GM21528 (cell line): ENCODE results near the gene SRGAP1.
"Not testable (repeated sequence)": the region's sequence is repeated elsewhere in the genome, so short reads cannot be mapped to it uniquely, and the experiment has no call there.

Experiments used
- ATAC-seq: cut with Tn5 transposase; IDR thresholded peaks from one replicate; pipeline ENCODE4 v1.9.1; 2021; ENCODE audit warnings: mild to moderate bottlenecking, moderate library complexity; ENCODE audit not compliant: unreplicated experiment, low FRiP score

SRGAP1 gene

DNA sequence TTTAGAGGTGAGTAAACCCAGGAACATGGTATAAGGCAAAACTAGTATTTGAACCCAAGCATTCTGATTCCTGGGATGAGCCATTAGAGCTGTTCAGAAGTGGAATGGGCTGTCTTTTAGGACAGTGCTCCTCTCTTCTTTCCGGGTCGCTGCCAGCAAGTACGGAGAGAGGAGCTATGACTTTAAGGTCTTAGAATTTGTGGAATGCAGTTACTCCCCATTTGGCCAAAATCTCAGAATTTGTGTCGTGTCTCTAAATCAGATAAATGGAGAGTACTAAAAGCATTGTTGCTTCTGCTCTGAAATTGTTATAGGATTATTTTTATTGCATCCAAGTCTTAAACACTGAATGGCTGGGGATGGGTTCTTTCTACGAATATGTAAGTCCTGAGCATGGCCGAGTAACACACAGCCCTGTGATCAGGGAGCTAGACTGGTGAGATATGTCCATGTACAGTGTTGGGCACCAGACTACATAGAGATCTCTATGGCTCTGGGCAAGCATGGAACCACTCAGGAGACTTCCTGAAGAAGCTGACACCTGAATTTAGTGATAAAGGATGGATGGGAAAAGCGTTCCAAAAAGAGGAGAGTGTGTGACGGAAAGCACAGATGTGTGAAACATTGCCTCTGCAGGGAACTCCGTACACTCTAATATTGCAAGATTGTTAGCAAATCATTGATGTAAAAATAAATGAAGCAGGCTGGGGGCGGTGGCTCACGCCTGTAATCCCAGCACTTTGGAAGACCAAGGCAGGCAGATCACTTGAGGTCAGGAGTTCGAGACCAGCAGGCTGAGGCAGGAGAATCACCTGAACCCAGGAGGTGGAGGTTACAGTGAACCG lies 184.7 kb downstream of the SRGAP1 start:
- ATAC-seq: no peak

DNA sequence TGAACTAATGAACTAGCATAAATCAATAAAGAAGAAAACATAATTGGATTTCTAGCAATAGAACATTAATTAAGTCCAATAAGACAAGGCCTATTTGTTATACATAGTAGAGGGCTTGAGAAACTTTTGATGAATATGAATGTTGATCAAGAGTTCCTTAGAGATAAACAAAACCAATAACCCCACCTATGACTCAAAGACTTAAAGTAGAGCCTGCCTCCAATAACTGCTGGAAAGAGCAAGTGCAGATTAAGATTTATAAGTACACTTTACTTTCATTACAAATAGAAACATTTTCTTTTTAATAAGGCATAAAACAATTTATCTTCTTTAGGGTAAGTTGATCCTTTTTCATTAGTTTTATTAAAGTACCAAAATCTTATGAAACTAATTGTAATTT lies 185.7 kb downstream of the SRGAP1 start:
- no peak for ATAC-seq

DNA sequence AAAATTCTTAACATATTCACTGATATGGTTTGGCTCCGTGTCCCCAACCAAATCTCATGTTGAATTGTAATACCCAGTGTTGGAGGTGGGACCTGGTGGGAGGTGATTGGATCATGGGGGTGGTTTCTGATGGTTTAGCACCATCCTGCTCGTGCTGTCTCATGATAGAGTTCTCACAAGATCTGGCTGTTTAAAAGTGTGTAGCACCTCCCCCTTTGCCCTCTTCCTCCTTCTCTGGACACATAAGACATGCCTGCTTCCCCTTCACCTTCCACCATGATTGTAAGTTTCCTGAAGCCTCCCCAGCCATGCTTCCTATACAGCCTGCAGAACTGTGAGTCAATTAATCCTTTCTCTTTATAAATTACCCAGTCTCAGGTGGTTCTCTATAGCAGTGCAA lies 189.6 kb downstream of the SRGAP1 start:
- not testable (repeated sequence) for ATAC-seq

DNA sequence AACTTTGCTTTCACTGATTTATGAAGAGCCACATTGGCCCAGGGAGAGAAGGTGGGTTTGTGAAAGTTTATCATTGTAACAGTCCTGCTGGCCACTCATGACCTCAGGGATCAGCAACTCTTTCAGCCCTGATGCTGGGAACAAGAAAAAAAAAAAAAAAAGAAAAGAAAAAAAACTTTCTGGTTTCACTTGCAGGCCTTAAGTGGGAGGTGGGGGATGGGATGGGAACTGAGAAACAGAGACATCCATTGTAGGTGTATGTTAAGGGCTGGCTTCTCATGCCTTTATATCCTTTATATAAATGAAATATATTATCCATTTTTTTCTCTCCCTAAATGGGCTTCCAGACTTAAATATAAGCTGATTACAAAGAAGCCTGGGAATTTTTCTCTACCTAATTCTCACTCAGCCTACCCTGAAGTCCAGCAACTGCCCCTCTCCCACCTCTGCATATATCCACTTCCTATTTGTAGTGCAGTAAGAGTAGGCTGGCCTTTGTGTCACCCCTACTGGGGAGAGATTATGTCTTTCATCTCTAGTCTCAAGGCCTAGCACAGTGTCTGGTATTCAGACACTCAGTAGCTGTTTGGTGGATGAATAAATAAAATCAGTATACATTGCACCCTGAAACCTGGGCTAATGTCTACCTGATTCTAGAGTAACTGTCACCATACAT lies 190.5 kb downstream of the SRGAP1 start:
- no peak for ATAC-seq

DNA sequence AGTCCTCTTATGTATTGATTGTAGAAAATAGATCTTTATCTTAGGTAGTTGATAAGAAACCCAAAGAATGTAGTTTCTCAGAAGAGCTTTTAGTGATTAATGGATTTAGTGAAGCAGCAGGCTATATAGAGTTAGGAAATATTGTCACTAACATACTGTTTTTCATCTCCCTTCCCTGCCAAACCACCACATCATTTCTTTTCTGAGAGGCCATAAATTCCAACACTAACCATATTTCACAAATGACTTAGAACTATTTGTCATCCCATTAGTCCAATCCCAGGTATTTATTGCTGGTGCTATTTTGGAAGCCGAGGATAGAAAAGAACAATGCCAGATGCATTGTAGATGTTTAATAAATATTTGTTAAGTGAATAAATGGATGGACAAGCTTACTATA lies 191.9 kb downstream of the SRGAP1 start:
- no peak for ATAC-seq

DNA sequence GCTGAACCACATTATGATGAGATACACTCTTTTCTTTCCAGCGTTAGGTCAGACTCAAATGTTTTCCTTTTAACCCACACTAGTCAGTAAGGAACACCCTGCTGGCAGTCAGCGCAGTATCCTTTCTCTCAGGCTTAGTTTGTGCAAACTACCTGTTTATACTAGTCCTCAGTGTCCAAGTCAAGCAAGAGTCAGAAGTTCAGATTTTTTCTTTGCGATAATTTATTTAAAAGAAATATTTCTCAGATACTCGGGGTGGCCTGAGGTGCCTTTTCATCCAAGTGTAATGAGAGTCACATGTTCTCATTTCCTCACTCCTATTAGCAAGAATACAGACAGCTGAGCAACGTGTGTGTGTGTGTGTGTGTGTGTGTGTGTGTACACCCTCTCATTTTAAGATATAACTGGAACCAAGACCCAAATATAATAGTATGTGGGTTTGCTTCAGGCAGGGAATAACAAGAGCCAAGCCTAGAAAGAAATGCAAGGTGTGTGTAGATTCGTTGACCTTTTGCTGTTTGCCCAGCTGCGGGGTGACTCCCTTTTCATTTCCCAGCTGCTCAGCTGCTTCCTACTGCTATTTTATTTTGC lies 194.9 kb downstream of the SRGAP1 start:
- no peak for ATAC-seq

DNA sequence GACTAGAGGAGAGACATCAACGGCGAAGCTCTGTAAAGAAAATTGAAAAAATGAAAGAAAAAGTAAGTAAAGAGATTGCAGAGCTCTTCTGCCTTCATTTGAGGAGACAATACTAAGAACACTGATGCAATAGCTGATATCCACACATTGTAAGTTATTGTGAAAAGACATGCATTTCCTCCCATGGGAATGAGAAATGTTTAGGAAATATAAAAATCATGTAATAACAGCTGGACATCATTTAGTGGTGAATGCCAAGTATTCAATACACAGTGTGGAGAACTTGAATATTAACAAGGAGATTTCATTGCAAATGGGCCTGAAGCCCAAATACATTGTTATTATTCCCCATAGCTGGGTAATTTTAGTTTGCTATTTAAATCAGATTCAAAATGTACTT lies 198.4 kb downstream of the SRGAP1 start:
- no peak for ATAC-seq

DNA sequence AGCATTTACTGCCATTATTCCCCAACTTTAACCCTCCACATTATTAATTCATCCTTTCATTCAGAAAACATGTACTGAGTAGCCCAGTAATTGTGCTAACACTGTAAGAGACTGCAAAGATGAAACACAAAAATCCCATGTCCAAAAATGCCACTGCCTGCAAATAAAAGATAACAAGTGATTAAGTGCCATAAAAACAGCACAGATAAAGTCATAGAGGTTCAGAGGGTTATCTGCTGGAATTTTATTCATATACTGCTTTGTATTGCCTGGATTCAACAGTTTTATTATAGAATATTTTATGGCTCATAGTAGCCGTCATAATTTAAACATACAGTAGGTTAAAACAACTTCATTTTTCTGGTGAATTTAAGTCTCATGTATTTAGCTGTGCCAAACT lies 199.7 kb downstream of the SRGAP1 start:
- ATAC-seq: no peak

DNA sequence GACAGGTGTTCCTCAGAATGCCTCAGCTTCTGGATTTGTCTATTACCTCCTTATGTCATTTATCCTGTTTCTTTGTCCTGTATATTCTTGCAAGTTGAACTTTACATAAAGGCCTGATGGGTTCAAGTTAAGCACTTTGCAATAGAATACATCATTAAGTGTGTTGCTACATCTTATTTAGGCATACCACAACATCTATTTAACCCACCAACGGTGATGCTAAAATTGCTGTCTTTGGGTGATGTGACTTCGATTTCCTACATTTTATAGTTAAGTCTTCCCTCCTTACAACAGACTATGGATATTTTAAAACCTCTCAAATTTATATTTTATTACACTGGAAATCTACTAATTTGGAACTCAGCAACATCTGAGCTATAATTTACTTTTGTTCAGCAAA lies 206.6 kb downstream of the SRGAP1 start:
- no peak for ATAC-seq

DNA sequence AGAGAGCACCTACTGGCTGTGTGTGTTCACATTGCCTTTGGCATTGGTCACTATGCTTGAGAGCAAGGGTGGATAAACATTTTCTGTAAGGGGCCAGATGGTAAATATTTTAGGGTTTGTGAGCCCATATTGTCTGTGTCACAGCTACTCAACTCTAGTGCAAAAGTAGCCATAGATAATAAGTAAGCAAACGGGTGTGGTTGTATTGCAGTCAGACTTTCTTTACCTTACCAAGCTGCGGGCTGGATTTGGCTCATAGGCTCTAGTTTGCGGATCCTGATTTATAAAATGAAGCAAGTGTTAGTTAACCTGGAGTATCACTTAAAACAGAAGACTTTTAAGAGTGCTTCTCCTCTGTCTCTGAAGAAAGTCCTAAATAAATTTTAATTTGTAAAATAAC lies 208.6 kb downstream of the SRGAP1 start:
- no peak for ATAC-seq

DNA sequence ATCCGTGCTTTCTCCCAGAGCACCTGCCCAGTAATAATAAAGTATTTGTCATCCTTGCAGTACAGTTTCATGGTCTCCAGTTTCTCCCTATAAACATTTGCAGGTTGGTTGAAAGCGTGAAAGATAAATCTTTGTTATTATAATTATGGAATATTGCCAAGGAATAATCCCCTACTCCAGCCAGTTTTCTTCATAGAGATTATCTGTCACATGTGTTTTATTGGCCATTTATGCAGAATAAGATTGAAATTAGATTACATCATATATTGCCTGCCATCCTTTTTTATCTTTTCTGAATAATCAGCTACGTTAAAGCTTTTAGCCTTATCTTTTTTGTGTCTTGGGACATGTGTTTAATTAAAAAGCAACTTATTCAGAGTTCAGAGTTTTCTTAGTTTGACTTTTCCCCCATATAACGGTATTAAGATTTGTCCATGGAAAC lies 209.6 kb downstream of the SRGAP1 start:
- ATAC-seq: no peak

DNA sequence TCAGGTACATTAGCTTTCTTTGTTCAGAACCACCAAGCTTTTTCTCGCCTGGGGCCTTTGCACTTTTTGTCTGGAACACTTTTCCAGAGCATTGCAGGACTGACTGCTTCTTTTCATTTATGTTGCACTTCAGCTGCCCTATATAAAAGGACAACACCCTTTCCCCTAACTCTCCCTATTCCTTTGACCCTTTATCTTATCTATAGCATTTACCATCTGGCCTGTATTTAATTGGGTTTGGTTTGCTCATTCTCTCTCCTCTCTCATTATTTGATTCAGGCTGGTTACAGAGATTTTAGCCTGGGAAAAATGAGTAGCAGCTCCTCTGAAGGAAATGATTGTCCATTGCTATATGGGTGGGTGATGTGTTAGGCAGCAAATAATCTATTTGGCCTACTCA lies 212.2 kb downstream of the SRGAP1 start:
- no peak for ATAC-seq

DNA sequence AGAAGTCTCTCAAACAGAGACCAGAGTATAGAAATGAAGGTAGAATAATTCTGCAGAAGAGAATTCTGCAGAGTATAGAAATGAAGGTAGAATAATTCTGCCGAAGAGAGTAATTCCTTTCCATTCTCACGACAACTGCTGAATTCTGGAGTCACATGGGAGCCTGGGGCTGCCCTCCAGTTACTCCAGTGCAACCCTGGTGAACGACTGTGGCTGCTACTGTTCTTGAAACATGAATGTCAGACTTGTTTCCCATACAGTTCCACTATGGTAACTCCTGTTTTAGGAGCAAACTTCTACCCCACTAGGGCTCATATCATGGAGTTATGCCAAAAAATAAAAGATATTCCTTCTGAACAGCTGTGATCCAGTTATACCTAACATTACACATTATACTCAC lies 213.2 kb downstream of the SRGAP1 start:
- no peak for ATAC-seq

DNA sequence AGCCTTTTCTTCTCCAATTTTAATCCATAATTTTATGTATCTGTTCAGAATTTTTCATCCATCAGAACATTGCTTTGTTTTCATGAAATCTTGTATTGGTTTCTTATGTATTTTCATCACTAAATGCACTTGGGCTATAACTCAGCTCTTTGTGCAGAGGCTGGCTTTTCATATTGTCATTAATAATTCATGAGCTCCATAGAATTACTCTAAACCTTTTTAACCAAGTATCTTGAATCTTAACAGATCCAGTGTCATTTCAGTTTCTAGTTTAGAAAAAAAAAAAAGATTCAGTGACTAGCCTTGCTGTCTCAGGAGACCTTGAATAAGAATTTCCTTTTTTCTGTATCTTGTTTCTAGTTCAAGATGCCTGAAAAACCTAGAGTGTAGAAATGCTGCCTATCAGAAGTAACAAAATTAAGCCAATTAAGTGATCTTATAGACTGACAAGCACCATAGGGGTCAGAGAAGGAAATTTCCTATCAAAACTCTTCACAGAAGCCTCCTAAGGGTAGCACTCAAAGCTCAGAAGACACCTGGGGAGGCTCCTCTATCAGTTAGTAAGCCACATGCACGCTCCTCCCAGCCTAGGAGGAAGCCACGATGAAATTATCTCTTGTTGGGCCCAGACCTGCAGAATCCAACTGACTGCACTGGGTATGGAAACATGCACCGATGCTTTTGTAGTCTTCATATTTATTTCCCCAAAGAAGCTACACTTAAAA lies 214.2 kb downstream of the SRGAP1 start:
- ATAC-seq: no peak

DNA sequence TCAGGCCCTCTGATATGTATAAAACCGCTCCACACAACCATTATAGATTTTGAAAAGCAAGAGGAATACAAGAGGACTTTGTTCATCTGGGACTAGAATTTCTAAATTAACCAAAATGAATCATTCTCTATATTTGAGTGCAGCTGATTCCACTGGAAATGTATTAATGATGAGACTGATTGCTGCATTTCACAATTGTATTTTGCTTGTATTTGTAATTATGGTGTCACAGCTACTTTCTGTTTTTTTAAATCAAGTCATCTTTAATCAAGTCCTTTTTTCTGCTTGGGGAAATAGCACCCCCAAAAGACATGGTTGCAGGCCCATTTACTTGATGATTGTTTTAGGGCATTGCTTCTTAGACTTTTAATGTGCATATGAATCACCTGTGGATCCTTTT lies 215.2 kb downstream of the SRGAP1 start:
- no peak for ATAC-seq

DNA sequence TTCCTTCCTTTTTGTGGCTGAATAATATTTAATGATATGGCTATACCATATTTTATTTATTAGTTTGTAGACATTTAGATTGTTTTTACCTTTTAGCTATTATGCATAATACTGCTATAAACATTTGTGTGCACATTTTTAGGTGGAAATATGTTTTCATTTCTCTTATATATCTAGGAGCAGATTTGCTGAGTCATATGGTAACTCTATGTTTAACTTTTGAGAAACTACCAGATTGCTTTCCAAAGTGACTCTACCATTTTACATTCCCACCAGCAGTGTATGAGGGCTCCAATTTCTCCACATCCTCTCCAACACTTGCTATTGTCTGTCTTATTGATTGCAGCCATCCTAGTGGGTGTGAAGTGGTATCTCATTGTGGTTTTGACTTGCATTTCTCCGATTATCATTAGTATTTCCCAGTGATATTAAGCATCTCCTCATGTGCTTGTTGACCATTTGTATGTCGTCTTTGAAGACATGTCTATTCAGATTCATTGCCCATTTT lies 217.4 kb downstream of the SRGAP1 start:
- no peak for ATAC-seq

DNA sequence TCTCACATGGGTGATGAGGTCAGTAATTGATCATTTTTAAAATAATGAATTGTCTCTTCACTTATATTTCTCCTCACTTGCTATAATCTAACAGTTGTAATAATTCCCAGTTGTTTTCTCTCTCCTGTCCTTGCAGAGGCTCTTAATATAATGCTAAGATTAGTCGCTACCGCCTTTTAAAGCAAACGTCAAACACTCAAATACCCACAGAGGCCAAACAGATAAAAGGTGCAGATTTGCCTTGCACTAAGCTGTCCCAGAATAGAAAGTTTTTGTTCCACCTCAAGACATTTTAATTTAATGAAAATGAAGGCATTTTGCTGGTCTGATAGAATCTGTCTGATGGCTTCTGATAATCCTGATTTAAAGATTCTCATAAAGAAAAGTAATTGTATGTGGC lies 218.6 kb downstream of the SRGAP1 start:
- no peak for ATAC-seq

DNA sequence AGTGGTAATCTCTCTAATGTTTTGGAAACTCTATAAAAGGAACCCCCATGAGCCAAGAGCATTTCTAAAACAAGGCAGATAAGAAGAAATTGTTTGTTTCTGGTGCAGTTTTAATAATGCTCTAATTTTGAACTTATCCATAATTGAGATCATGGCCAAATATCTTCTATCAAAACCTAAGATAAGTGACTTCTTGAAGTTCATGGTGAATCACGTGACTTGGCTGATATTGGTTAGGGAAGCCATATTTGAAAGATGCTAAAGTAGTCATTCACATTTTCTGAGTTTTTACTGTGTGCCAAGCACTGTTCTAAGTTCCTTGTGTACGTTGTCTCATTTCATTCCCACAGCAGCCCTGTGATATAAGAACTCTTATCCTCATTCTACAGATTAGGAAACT lies 219.7 kb downstream of the SRGAP1 start:
- ATAC-seq: no peak

DNA sequence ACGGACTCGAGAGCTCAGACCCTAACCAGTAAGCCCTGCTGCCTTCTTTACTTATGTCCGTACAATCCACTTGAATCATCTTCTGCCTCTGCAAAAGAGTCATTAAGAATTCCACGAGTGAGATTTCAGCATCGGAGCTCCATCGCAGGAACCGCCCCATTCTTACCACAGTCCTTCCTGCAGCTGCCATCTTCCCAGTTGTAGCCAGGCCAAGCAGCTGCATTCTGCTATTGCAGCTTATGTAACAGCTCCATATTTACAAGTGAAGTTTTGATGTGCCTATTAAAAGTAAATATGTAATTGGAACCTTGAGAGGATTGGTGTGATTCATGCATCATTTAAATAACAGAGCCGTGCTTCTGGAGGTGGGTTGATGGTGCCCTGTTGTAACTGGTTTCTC lies 220.2 kb downstream of the SRGAP1 start:
- no peak for ATAC-seq

DNA sequence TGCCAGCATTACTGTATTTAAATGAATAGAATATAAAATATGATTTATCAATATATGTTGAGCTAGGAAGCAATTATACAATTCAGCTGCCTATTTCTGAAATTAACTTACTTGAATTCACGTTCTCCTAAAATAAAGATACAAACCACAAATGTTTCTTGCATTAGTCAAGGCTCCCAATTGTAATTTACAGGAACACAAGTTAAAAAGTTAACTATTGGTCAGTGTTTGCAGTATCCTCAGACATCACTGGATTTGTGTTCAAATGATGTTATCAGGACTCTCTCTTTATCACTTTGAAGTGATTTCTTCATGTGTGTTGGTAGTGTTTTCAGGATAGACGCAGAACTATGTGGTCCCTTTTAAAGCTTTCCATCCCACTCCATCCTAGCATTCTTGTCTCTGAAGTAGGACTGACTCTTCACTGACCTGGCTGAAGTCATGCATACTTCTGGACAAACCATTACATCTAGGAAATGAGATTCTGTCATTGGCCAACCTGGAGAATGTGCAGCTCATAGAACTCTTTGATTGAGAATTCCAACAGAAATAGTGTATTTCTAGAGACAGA lies 221.5 kb downstream of the SRGAP1 start:
- ATAC-seq: no peak

DNA sequence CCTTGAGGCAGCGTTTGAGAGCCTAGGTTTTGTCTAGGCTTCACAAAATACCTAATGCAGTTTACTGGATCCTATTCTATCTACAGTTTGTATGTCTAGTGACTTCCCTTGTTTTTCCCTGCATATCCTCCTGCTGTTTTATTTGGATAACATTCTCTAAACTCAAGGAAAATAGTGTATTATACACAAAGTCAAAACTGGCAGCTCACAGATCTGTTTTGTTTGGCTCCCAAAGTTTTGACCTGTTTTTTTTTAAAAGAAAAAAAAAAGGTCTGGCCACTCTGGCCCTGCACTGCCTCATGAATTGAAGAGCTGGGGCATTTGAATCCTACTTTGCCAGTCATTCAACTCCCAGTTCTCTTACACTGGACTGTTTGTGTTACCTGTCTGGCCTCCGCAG lies 222.3 kb downstream of the SRGAP1 start:
- ATAC-seq: no peak
